H1 (cell line): ENCODE data around the gene ARL6IP1. TPM values are rescaled to one million over a fixed set of nuclear protein-coding genes. Genes with fewer than 3 reads are reported as not detected.

Experiments
- CTCF ChIA-PET: fragments of 300-600 bp; sonication (Branson Sonifier 250); formaldehyde crosslinking; loops from one replicate; lab custom pipeline; 2021; ENCODE audit not compliant: partially characterized antibody; lab: Charles Lee
- POLR2A ChIA-PET: fragments of 300-600 bp; sonication (Branson Sonifier 250); formaldehyde crosslinking; loops from one replicate; lab custom pipeline; 2021; ENCODE audit warnings: inconsistent platforms; ENCODE audit not compliant: partially characterized antibody; lab: Charles Lee
- DNase-seq, 2 experiments: peaks; one replicate each; pipeline versions ENCODE4 v3.0.0 to v3.0.0-alpha.2; 2010 to 2022; ENCODE audit warnings: low spot score in 2 of 2, low read depth in 1 of 2, mixed read lengths in 1 of 2
- FAIRE-seq: peaks from 2 replicates; lab custom pipeline; 2011; peaks lifted over from hg19 to GRCh38; lab: Jason Lieb, UNC
- H2AFZ ChIP-seq: 2 replicates; pipeline ENCODE4 v1.8.1; 2012; ENCODE audit warnings: low read length, inconsistent platforms
- H2AK5ac ChIP-seq: 2 replicates; pipeline ENCODE4 v1.6.1; 2013; ENCODE audit warnings: low read depth, low read length
- H2BK120ac ChIP-seq: replicated peaks from 2 replicates; pipeline ENCODE3; 2013; ENCODE audit warnings: low read depth, low read length, inconsistent platforms
- H2BK12ac ChIP-seq: 2 replicates; pipeline ENCODE4 v1.6.1; 2013; ENCODE audit warnings: low read depth, low read length
- H2BK15ac ChIP-seq: 2 replicates; pipeline ENCODE4 v1.6.1; 2013; ENCODE audit warnings: low read length
- H2BK20ac ChIP-seq: 2 replicates; pipeline ENCODE4 v1.6.1; 2013; ENCODE audit warnings: low read length
- H2BK5ac ChIP-seq: 2 replicates; pipeline ENCODE4 v1.6.1; 2013; ENCODE audit warnings: low read depth, low read length
- H3K14ac ChIP-seq: 2 replicates; pipeline ENCODE4 v1.6.1; 2013; ENCODE audit warnings: inconsistent platforms; ENCODE audit not compliant: insufficient read length
- H3K18ac ChIP-seq: 2 replicates; pipeline ENCODE4 v1.6.1; 2013; ENCODE audit warnings: low read length; ENCODE audit errors: extremely low read depth
- H3K23ac ChIP-seq: 2 replicates; pipeline ENCODE4 v1.6.1; 2013; ENCODE audit warnings: inconsistent platforms; ENCODE audit not compliant: insufficient read length
- H3K23me2 ChIP-seq: 2 replicates; pipeline ENCODE4 v1.6.1; 2013; ENCODE audit warnings: low read depth, low read length
- H3K27ac ChIP-seq: 2 replicates; pipeline ENCODE4 v1.6.1; 2011; ENCODE audit warnings: low read depth, low read length, inconsistent platforms
- H3K27me3 ChIP-seq, 4 experiments: replicated peaks in 1 of 4; 1 replicate in 1 of 4; 2 replicates in 3 of 4; pipeline versions ENCODE4 v1.6.1 to v1.8.1; 2011 to 2013; ENCODE audit warnings: low read length in 3 of 4, mild to moderate bottlenecking in 3 of 4, inconsistent platforms in 2 of 4, mixed read lengths in 2 of 4, moderate library complexity in 1 of 4; ENCODE audit not compliant: control insufficient read depth in 3 of 4, insufficient read depth in 3 of 4; ENCODE audit errors: extremely low read depth in 1 of 4
- H3K36me3 ChIP-seq, 4 experiments: 2 replicates each; pipeline versions ENCODE4 v1.6.1 to v1.8.1; 2011 to 2013; ENCODE audit warnings: mild to moderate bottlenecking in 4 of 4, low read length in 3 of 4, moderate library complexity in 2 of 4, control low read depth in 1 of 4, inconsistent platforms in 1 of 4; ENCODE audit not compliant: insufficient read depth in 4 of 4, control insufficient read depth in 2 of 4
- H3K4ac ChIP-seq: replicated peaks from 2 replicates; pipeline ENCODE3; 2013; ENCODE audit warnings: low read length, low read depth, mixed read lengths, inconsistent platforms; ENCODE audit not compliant: insufficient read length
- H3K4me1 ChIP-seq, 4 experiments: replicated peaks in 1 of 4; 1 replicate in 1 of 4; 2 replicates in 3 of 4; pipeline versions ENCODE4 v1.6.1 to v1.8.1; 2011 to 2013; ENCODE audit warnings: low read length in 3 of 4, inconsistent platforms in 2 of 4, mixed read lengths in 1 of 4; ENCODE audit not compliant: insufficient read depth in 4 of 4, control insufficient read depth in 3 of 4
- H3K4me2 ChIP-seq, 2 experiments: 2 replicates each; pipeline versions ENCODE4 v1.6.1 to v1.8.1; 2011 to 2013; ENCODE audit warnings: low read depth in 2 of 2, low read length in 2 of 2, control low read depth in 1 of 2, inconsistent platforms in 1 of 2, mild to moderate bottlenecking in 1 of 2; ENCODE audit not compliant: insufficient read depth in 1 of 2
- H3K4me3 ChIP-seq, 4 experiments: fragments of 200-600, 300-600 bp in 1 of 4; sonication (generic), shearing (Covaris generic), sonication (Bioruptor Twin) in 1 of 4; 2 replicates each; pipeline versions ENCODE4 v1.5.1 to v1.8.1; 2011 to 2016; ENCODE audit warnings: low read length in 4 of 4, low read depth in 3 of 4, control low read depth in 2 of 4, inconsistent platforms in 2 of 4, mild to moderate bottlenecking in 2 of 4, mixed read lengths in 1 of 4, moderate library complexity in 1 of 4; ENCODE audit not compliant: insufficient read depth in 2 of 4; ENCODE audit errors: extremely low read depth in 1 of 4
- H3K56ac ChIP-seq: replicated peaks from 2 replicates; pipeline ENCODE3; 2013; ENCODE audit warnings: low read depth, mild to moderate bottlenecking, mixed read lengths, low read length, inconsistent platforms; ENCODE audit not compliant: insufficient read length
- H3K79me1 ChIP-seq: 2 replicates; pipeline ENCODE4 v1.6.1; 2013; ENCODE audit warnings: low read depth, low read length, control low read depth
- H3K79me2 ChIP-seq, 2 experiments: 2 replicates each; pipeline versions ENCODE4 v1.6.1 to v1.8.1; 2012 to 2013; ENCODE audit warnings: low read length in 2 of 2, mild to moderate bottlenecking in 2 of 2, inconsistent platforms in 1 of 2; ENCODE audit not compliant: insufficient read depth in 2 of 2, control insufficient read depth in 1 of 2
- H3K9ac ChIP-seq, 4 experiments: replicated peaks in 1 of 4; 1 replicate in 1 of 4; 2 replicates in 3 of 4; pipeline versions ENCODE4 v1.6.1 to v1.8.1; 2011 to 2013; ENCODE audit warnings: low read depth in 3 of 4, low read length in 3 of 4, control low read depth in 2 of 4, mild to moderate bottlenecking in 2 of 4, moderate library complexity in 2 of 4, inconsistent platforms in 1 of 4; ENCODE audit errors: extremely low read depth in 1 of 4
- H3K9me3 ChIP-seq, 2 experiments: 2 replicates each; pipeline versions ENCODE4 v1.6.1 to v1.8.1; 2012 to 2013; ENCODE audit warnings: mild to moderate bottlenecking in 2 of 2, moderate library complexity in 2 of 2, control low read depth in 1 of 2, inconsistent platforms in 1 of 2, low read depth in 1 of 2, low read length in 1 of 2, mixed read lengths in 1 of 2; ENCODE audit not compliant: insufficient read depth in 2 of 2
- H4K20me1 ChIP-seq, 2 experiments: replicated peaks in 1 of 2; 2 replicates each; pipeline versions ENCODE3 to v1.8.1; 2011 to 2013; ENCODE audit warnings: inconsistent platforms in 2 of 2, low read length in 2 of 2, mild to moderate bottlenecking in 1 of 2; ENCODE audit not compliant: insufficient read depth in 2 of 2, control insufficient read depth in 1 of 2
- H4K5ac ChIP-seq: 2 replicates; pipeline ENCODE4 v1.6.1; 2013; ENCODE audit warnings: low read length, low read depth, mixed read lengths, inconsistent platforms; ENCODE audit not compliant: insufficient read length
- H4K8ac ChIP-seq: 2 replicates; pipeline ENCODE4 v1.8.0; 2013; ENCODE audit warnings: mild to moderate bottlenecking, moderate library complexity, low read length, inconsistent platforms; ENCODE audit not compliant: insufficient read depth; ENCODE audit errors: extremely low read depth
- H4K91ac ChIP-seq: replicated peaks from 2 replicates; pipeline ENCODE3; 2013; ENCODE audit warnings: low read length, mixed read lengths, inconsistent platforms; ENCODE audit not compliant: insufficient read length
- CEBPB ChIP-seq: IDR thresholded peaks from 2 replicates; pipeline ENCODE4 v1.6.1; 2012; ENCODE audit warnings: low read depth, low read length
- CTCF ChIP-seq, 3 experiments: IDR thresholded peaks; 1 replicate in 2 of 3; 2 replicates in 1 of 3; pipeline versions ENCODE4 v1.5.1 to v1.6.1; 2011; ENCODE audit warnings: low read length in 3 of 3, mild to moderate bottlenecking in 3 of 3, inconsistent platforms in 2 of 3, low read depth in 1 of 3, moderate library complexity in 1 of 3; ENCODE audit not compliant: insufficient read depth in 1 of 3; ENCODE audit errors: control extremely low read depth in 1 of 3
- EGR1 ChIP-seq: IDR thresholded peaks from 2 replicates; pipeline ENCODE4 v1.6.1; 2011; ENCODE audit warnings: low read depth, low read length, borderline replicate concordance
- EZH2 ChIP-seq: fragments of 200-600 bp; sonication (generic); IDR thresholded peaks from 2 replicates; pipeline ENCODE4 v1.7.1; 2012; ENCODE audit warnings: low read depth, mild to moderate bottlenecking, moderate library complexity, low read length, inconsistent platforms; ENCODE audit not compliant: severe bottlenecking
- NANOG ChIP-seq: IDR thresholded peaks from 2 replicates; pipeline ENCODE4 v1.6.1; 2011; ENCODE audit warnings: low read length, low read depth, mild to moderate bottlenecking, inconsistent platforms; ENCODE audit not compliant: insufficient read depth, poor library complexity, severe bottlenecking
- POLR2AphosphoS5 ChIP-seq: IDR thresholded peaks from 2 replicates; pipeline ENCODE4 v1.6.1; 2011; ENCODE audit warnings: low read depth, low read length
- SP4 ChIP-seq: IDR thresholded peaks from 2 replicates; pipeline ENCODE4 v1.6.1; 2012; ENCODE audit warnings: low read length, inconsistent platforms
- TCF12 ChIP-seq: IDR thresholded peaks from 2 replicates; pipeline ENCODE4 v1.6.1; 2011; ENCODE audit warnings: low read depth, mild to moderate bottlenecking, low read length
- TEAD4 ChIP-seq: IDR thresholded peaks from 2 replicates; pipeline ENCODE4 v1.6.1; 2012; ENCODE audit warnings: low read depth, low read length, inconsistent platforms, mixed read lengths
- WGBS, 2 experiments: shearing (Covaris generic) in 1 of 2; methylation state at CpG; one replicate each; pipeline versions ENCODE4 v1.1.6 to v1.1.7; 2013 to 2015; ENCODE audit warnings: low lambda C conversion rate in 2 of 2, mixed read lengths in 2 of 2, inconsistent platforms in 1 of 2, low coverage in 1 of 2, missing lambda C conversion rate in 1 of 2; ENCODE audit not compliant: insufficient replicate concordance in 2 of 2, insufficient coverage in 1 of 2, insufficient read length in 1 of 2; ENCODE audit errors: extremely low coverage in 1 of 2, missing lambda C conversion rate in 1 of 2; 5-methylcytosine and 5-hydroxymethylcytosine counted together
- polyA plus RNA-seq, 7 experiments: library from polyadenylated mRNA; depleted of rRNA in 3 of 7; stranded (reverse) in 5 of 7; unstranded in 2 of 7; fragments of >200 nt in 5 of 7; fragments of 200-250 nt in 2 of 7; gene quantifications; 1 replicate in 5 of 7; 2 replicates in 1 of 7; 4 replicates in 1 of 7; pipeline versions ENCODE4 v1.2.1 to v1.2.3, GENCODE V29; 2011 to 2013; ENCODE audit warnings: missing spikeins in 2 of 7, mixed read lengths in 2 of 7
- total RNA-seq: library from RNA; stranded (reverse); fragmentation: NEBNext Ultra II Directional; extraction: Animal tissue kit (Norgen Biotek cat#: 25700); gene quantifications from 2 replicates; pipeline ENCODE4 v1.2.1, GENCODE V29; 2021

ARL6IP1 gene
- total and polyA plus RNA-seq, 2 of the 8 experiments (the other 6 are each of a cell fraction or from before 2014, with no cell fraction given) = 162 to 170 TPM

- no peak overlapping the region for H2BK15ac ChIP-seq
- H2BK5ac ChIP-seq = no peak overlapping the region
- no peak overlapping the region for H3K18ac ChIP-seq
- no peak overlapping the region for H3K4me3 ChIP-seq
- H2AFZ ChIP-seq = no peak overlapping the region
- WGBS, 2 experiments = 95% methylated on average over 2 of the region's 2 CpGs; no CpG with 5 or more reads in 1 of the 2 experiments
- H4K5ac ChIP-seq = no peak overlapping the region
- no peak overlapping the region for H2BK20ac ChIP-seq
- CTCF ChIA-PET = interaction anchor here (0.6 to 1.3 kb wide), 2 partner anchors 13 to 48 kb away, joined by 3 to 4 read pairs; no protein-coding TSS in a partner anchor
- H2BK120ac ChIP-seq = no peak overlapping the region
- no peaks in the 10 kb centered on the region for H3K9me3 ChIP-seq
- no peaks in the 10 kb centered on the region for H3K79me2 ChIP-seq
- no peak for FAIRE-seq
- H3K27me3 ChIP-seq = no peaks in the 10 kb centered on the region
- POLR2A ChIA-PET = interaction anchor here (1.3 kb wide), 2 partner anchors 30 to 42 kb away, joined by 3 to 4 read pairs; partner anchors contain the start of genes ARL6IP1 and RPS15A
- H3K27ac ChIP-seq = no peak overlapping the region
- peaks cover 0 to 2% of the 10 kb centered on the region in 2 experiments for H4K20me1 ChIP-seq
- DNase-seq = no peak
- H3K4me1 ChIP-seq = no peaks in the 10 kb centered on the region
- H3K23me2 ChIP-seq = peaks cover 2% of the 10 kb centered on the region; the same call in 1 of the 2 replicates
- no peak overlapping the region for H3K4ac ChIP-seq
- H3K36me3 ChIP-seq = peaks cover 32 to 90% (median 77%) of the 10 kb centered on the region in 4 experiments
- no peak overlapping the region for H3K4me2 ChIP-seq
- no peak overlapping the region for H2BK12ac ChIP-seq
- no peak overlapping the region for H2AK5ac ChIP-seq
- no peak overlapping the region for H4K91ac ChIP-seq
- TF ChIP-seq TEAD4 (no peak), EGR1 (no peak), TCF12 (no peak), CEBPB (no peak), CTCF (IDR thresholded peaks at IDR 0.05; ENCODE audit: control extremely low read depth in 1 of 3, insufficient read depth in 1 of 3, low read depth in 1 of 3, low read length in 3 of 3) (no peak), POLR2AphosphoS5 (no peak), EZH2 (no peak), SP4 (no peak), NANOG (no peak)
- no peak overlapping the region for H3K14ac ChIP-seq
- H4K8ac ChIP-seq = no peak overlapping the region
- no peak overlapping the region for H3K9ac ChIP-seq
- H3K23ac ChIP-seq = no peak overlapping the region
- no peaks in the 10 kb centered on the region for H3K79me1 ChIP-seq
- no peak overlapping the region for H3K56ac ChIP-seq
These were observed 30.7 kb upstream of the ARL6IP1 start for GRCh38 chr16:18832006-18832405.
